ENCODE measurements around the gene VSTM4.

VSTM4 gene

DNA sequence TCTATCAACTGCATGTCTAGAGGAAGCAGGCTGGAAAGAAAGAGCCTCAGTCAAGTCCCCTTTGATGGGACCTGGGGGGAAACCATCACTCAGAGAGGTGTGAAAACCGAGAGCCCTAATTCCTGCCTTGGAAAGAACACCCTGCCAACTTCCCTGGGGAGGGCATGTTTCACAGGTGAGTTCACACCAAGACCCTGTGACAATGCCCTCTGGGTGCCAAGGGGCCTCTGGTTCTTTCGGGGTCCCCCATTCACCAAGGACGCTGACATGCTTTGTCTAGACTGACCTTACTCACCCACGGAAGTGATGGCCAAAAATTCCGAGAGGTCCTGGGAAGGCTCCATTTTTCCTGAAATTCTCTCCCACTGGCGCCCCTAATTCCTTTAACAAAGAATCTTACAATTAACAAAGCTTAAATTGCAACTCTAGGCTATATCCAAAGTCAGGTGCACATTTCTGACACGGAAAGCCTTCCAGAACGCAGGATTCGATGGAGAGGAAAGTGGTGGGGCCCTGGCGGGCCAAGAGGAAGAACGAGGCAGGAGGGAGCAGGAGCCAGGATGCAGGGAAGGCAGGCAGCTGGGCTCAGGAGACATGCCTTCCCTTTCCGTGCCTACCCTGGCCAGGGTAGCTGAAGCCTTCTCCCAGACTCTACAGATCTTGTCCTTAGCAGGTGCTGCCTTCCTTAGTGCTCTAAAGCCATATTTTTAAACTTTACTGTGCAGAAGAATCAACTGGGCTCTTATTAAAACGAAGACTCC, 23.7 kb downstream of the VSTM4 start:
- no peak for DNase-seq (ENCODE audit: low spot score)

DNA sequence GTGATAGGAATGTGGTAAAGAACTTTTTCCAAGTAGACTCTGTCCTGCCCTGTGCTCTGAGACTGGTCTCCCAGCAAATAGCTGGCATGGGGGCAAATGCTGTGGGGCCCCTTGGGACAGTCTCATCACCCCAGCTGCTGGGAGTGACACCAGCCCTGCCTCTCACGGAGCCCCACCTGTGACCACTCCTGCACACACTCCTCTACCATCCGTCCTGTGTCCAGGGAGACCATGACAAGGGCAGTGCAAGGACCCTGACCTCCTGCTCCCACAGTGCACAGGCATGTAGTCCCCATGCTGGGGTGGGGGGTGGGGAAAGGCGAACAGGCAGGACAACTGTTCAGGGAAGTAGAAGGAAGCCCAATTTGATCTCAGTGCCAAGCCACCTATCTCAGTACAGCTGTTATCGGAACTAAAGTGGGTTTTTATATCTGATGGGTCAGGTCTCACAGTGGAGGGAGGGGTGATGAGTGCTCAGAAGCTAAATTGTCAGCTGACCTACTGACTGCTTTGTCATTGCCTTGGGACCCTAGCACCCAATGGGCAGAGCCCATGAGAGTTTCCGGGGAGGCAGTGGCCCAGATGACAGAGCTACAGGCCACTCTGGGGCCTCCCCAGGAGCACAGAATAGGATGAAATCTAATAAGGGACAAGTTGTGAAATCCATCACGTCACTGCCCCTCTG, 24.5 kb downstream of the VSTM4 start:
- DNase-seq (ENCODE audit: low spot score), result no peak

DNA sequence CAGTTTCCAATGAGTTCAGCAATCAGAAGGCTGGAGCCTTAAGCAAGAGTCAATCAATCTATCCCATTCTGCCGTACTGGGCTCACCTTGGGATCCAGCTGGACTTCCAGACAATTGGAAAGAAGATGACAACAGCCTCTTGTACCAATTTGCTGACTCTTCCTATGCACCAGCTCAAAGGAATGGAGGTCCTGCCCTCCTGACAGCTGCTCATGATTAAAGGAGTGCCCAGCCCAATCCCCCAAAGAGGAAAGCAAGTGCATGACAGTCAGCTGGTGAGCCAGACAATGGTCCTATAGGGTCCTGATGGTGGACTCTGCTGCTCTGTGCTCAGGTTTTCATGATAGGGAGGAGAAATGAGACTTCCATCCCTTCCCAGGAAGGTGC, 25.1 kb downstream of the VSTM4 start:
- no peak for DNase-seq (ENCODE audit: low spot score)

GRCh38 chr10:49089557-49090188, 25.6 kb downstream of the VSTM4 start:
- peak; percentile 35 for DNase-seq (ENCODE audit: low spot score)

DNA sequence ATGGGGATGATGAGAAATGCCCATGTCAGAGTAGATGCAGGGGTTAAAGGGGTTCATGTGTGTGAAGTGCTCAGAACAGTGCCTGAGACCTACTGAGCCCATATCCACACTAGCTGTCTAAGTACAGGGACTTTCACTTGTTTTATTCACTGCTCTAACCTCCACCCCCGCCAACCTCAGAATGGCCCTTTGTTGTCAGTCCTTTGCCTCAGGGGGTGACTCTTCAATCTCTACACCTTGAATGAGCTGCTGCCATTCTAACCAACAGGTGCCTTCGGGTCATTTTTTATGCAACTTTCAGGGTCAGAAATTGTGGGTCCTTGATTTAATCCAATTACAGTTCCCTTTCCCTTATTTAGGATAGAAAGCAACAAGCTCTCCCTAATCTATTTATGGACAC, 26.2 kb downstream of the VSTM4 start:
- DNase-seq (ENCODE audit: low spot score), result no peak

DNA sequence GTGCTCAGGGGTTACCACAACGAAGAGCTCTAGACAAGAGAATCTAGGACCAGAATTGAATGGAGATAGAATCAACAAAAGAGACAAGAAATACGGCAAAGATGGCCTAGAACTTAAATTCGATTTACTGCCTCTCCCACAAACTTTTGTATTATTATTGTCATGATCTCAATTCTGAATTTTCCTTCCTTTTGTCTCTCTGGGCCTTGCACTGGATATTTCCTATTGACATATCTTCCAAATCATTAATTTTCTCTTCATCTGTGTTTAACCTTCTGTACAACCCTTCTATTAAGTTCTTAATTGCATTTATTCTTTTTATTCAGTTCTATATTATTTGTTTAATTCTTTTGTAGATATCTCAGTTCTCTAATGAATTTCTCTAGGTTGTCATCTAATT, 28.4 kb downstream of the VSTM4 start:
- no peak for DNase-seq (ENCODE audit: low spot score)

DNA sequence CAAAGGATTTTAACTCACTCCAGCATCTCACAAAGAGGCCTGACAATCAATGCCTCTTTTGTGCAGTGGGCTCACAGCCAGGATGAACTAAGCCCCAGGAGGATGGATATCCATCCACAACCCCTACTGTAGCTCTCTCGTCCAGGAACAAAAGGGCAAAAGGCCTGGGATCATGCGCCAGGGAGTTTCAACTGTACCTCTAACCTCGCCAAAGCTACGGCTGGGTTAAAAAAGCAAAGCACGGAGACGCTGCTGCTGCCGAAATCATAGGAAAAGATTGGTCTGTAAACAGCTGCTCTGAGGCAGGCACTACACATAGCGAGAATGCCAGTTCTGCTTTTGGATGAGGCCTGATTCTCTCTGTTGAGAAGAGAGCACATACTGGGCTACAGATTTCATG, 32.1 kb downstream of the VSTM4 start:
- DNase-seq (ENCODE audit: low spot score), result no peak

DNA sequence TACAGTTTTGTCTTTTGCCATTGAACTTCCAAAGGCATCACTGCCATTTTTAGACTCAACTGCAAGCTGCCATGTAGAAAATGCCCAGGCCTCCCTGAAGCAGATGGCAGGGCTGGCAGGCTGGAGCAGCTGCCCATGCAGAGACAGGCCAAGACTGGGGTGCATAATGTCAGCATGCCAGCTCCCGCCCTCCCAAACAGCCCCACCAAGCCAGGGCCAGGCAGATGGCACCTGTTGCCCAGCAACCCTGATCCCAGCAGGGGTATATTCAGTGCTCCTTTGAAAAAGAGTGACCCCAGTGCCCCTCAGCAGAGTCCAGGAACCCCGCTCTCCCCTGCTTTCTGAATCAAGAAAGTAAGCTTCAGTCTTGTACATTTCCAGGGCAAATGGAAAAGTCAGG, 32.6 kb downstream of the VSTM4 start:
- DNase-seq (ENCODE audit: low spot score), result no peak

GRCh38 chr10:49081547-49082275, 33.6 kb downstream of the VSTM4 start:
- peak; percentile 50 for DNase-seq (ENCODE audit: low spot score)

DNA sequence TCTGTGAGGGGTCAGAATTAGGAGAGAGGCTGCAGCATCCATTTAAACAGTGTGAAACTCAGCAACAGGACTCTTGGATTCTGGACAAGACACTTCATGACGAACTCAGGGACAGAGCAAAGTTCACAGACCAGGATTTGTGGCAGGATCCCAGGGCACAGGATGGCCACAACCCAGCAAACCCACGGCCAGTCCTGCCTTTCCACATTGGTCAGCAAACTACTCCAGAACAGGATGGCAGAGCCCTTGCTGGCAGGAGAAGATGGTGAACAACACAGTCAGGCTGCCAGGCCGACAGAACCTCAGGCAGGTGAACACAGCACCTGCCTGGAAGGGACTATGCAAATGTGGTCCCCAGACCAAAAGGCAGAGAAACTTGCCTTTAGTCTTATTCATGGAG, 34.4 kb downstream of the VSTM4 start:
- no peak for DNase-seq (ENCODE audit: low spot score)

DNA sequence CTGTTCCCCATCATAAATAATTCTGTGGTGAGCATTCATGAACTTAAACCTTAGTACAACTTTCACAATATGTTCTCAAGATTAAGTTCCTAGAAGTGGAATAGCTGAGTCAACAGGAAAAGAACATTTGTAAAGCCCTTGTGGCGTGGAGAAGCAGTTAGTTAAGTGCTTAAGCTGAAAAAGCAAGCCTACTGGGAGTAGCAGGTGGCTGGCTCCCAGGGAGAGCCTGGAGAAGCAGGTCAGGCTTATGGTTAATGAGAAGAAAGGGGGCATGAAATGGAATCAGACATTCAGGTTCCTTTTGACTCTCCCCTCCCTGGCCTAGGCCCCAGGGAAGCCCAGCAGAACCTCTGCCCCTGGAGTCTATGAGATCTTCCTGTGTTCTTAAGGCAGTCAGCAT, 35.3 kb downstream of the VSTM4 start:
- DNase-seq (ENCODE audit: low spot score), result no peak

- no peak for DNase-seq (ENCODE audit: low spot score)
Measured at GRCh38 chr10:49079499-49079898, 35.8 kb downstream of the VSTM4 start.

DNA sequence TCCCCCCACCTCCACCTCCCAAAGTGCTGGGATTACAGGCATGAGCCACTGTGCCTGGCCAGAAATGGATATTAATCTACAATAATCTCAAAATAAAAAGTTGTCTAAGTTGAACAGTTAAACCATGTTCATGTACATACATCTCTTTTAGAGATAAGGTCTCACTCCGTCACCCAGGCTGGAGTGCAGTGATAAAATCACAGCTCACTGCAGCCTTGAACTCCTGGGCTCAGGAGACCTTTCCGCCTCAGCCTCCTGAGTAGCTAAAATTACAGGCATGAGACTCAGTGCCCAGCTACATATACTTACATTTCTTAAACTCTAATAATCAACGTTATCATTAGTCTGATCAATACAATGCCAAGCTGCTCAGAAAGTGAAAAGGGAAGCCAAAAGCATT, 36.2 kb downstream of the VSTM4 start:
- no peak for DNase-seq (ENCODE audit: low spot score)

- no peak for DNase-seq (ENCODE audit: low spot score)
Measured at GRCh38 chr10:49078433-49078832, 36.9 kb downstream of the VSTM4 start.

GRCh38 chr10:49076741-49077521, 38.4 kb downstream of the VSTM4 start:
- no peak for DNase-seq (ENCODE audit: low spot score)

- DNase-seq (ENCODE audit: low spot score), result no peak
Measured at GRCh38 chr10:49076319-49076718, 39.0 kb downstream of the VSTM4 start.

DNA sequence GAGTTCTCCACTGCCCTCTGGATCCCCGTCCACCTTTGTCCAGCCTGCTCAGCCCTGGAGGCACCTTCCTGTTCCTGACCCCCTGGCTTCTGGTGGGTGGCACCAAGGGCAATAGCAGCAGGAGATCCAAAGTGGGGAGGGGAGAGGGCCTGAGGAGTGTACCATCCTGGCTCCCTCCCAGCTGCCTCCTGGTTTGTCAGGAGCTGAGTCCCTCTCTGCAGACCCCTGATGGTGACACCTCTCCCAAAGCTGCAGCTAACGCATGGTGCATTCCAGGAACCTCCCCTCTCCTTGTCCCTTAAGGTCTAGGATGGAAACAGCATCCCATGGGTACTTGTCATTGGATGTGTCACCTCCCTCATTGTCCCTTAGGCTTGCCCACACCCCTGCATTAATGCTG, 39.6 kb downstream of the VSTM4 start:
- DNase-seq (ENCODE audit: low spot score), result no peak

- DNase-seq (ENCODE audit: low spot score), result no peak
Measured at GRCh38 chr10:49074836-49075682, 40.3 kb downstream of the VSTM4 start.

DNA sequence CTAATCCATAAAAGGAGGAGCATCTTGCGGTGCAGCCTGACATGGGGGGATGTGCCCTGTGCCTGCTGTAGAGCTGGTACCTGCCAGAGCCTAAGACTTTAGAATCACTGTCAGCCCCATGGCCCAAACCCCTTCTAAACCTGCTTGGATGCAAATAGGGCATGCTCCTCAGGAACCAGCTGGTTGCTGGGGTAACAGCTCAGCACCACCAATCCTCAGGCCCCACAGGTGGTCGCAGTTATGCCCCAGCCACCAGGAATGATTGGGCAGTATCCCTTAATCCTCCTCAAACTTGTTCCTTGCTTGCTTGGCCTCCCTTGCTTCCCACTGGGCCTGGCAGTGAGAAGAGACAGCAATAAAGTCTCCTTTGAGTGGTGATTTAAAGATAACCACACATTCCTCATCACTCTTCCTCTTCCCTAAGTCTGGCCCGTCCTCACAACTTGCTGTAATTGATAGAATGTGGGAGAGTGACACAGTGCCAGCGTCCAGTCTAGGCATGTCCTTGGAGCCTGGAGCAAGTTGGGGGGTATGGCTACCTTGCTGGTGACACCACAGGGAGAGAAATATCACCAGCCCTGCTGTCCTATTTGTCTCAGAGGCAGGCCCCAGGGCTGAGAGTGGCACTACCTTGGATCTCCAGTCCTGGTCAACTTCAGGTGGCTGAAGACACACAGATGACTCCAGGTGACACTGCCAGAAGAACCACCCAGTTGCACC, 43.0 kb downstream of the VSTM4 start:
- DNase-seq (ENCODE audit: low spot score), result no peak

DNA sequence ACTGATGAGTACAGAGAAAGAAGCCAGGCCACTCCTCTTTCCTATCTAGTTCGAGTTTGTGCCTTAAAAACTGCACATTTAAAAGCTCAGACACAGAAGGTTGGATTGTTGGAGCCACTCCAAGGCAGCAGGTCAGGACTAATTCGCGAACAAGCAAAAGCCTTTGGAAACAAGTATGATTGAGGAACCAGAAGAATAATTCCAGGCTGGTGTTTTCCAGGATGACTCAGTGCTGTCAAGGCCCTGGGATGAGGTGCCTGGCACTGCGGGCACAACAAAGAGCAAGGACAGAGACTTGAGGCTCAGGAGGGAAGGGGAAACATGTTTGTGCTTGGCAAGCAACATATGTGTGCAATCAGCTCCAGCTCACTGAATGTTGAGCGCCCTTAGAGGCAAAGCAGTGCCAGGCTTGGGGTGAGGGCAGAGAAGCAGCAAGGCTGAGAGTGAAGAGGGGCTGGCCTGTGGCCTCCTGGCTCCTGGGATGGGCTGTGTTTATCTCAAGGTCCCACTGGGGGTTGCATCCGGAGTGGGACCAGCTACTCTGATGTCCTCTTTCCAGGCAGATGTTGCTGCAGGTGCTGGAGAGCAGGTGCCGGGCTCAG, 44.1 kb downstream of the VSTM4 start:
- peak; percentile 25 for DNase-seq (ENCODE audit: low spot score)
